HG03097 (cell line): ENCODE results near the gene STAT6.
"Not testable (repeated sequence)": the region's sequence is repeated elsewhere in the genome, so short reads cannot be mapped to it uniquely, and the experiment has no call there.

Experiments used
- ATAC-seq: cut with Tn5 transposase; IDR thresholded peaks from one replicate; pipeline ENCODE4 v1.9.1; 2021; ENCODE audit not compliant: unreplicated experiment, low FRiP score

The STAT6 gene

GRCh38 chr12:57127101-57127725 lies 16.1 kb upstream of the STAT6 start:
- ATAC-seq, result no peak

DNA sequence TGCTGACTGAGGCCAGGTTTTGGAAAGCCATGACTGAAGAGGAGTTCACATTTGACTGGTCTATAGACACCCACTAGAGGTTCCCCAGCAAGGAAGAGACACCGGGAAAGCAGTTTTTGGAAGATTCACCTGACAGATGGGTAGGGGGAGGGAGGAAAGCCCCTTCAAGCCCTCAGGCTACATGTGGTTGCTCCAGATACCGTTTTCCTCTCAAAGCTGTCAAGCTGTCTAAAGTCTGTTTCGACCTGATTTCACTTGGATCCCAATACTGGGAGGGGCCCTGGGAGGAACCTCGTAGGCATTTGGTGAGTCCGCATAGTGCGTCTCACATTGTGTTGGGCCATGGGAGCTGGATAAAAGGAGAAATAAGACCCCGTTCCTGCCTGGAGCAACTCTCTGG lies 15.4 kb upstream of the STAT6 start:
- no peak for ATAC-seq

- no peak for ATAC-seq
Observed at GRCh38 chr12:57126061-57126460, 14.9 kb upstream of the STAT6 start.

GRCh38 chr12:57124261-57124877 lies 13.2 kb upstream of the STAT6 start:
- no peak for ATAC-seq

- ATAC-seq, result no peak
Observed at GRCh38 chr12:57123813-57124212, 12.7 kb upstream of the STAT6 start.

GRCh38 chr12:57120718-57121117 lies 9.6 kb upstream of the STAT6 start:
- not testable (repeated sequence) for ATAC-seq

DNA sequence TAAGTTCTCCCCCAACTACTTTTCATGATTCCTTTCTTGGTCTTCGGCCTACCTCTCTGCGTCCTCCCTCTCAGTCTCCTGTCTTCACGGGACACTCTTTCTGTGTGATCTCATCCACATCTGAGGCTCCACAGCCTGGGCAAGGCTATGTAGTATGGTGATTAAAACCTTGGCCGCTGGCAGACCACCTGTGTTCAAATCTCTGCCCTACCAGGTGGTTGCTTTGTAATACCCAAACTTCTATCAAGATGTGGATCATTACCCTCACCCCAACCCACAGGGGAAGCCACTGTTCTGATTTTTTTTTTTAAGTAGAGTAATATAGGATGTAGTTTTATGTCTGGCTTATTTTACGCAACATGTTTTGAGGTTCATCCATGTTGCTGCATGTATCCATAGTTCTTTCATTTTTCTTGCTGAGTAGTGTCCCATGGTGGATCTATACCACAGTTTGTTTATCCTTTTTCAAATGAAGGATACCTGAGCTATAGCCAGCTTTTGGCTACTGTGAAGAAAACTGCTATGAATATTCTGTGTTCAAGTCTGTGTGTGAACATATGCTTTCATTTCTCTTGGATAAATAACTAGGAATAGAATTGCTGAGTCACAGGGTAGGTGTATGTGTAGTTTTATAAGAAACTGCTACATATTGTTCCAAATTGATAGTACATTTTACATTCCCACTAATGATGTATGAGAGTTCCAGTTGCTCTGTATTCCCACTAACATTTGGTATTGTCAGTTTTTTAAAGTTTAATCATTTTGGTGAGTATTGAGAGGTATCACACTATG lies 8.3 kb upstream of the STAT6 start:
- ATAC-seq, result no peak

GRCh38 chr12:57118711-57119271 lies 7.6 kb upstream of the STAT6 start:
- ATAC-seq, result no peak

- no peak for ATAC-seq
Observed at GRCh38 chr12:57116580-57117281, 5.6 kb upstream of the STAT6 start.

DNA sequence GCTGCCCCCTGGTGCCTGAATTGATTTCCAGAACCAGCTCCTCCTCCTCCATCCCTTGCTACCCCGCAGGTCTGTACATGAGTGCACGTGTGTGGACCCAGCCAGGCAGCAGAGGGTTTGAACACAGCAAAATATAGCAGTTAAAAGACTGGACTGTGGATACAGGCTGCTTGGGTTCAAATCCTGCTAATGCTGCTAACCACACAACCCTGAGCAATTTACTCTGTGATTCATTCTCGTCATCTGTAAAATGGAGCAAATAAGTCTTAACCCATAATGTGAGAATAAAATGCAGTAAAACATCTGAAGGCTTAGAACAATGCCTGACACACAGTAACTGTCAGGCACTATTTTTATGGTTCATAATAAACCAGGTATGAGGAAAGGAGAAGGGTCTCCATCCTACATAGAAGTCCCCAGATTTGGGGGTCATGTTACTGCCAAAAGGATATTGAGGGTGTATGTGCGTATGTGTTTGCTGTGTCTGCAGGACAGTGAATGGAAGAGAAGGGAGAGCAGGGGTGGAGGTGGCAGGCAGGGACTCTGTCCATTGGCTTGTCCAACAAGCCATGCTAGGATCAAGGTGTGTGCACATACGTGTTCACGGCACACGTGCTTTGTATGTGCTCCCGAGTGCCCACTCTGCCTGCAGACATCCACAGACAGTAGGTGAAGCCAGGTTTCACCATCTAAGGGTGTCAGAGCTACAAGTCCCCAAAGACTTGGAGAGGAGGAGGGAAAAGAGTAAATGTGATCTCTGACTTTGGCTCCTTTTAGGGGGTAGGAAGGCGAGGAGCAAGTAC lies 1.5 kb upstream of the STAT6 start:
- peak; percentile 42 for ATAC-seq

GRCh38 chr12:57110104-57111030 lies 795 bp downstream of the STAT6 start:
- peak; percentile 46 for ATAC-seq

DNA sequence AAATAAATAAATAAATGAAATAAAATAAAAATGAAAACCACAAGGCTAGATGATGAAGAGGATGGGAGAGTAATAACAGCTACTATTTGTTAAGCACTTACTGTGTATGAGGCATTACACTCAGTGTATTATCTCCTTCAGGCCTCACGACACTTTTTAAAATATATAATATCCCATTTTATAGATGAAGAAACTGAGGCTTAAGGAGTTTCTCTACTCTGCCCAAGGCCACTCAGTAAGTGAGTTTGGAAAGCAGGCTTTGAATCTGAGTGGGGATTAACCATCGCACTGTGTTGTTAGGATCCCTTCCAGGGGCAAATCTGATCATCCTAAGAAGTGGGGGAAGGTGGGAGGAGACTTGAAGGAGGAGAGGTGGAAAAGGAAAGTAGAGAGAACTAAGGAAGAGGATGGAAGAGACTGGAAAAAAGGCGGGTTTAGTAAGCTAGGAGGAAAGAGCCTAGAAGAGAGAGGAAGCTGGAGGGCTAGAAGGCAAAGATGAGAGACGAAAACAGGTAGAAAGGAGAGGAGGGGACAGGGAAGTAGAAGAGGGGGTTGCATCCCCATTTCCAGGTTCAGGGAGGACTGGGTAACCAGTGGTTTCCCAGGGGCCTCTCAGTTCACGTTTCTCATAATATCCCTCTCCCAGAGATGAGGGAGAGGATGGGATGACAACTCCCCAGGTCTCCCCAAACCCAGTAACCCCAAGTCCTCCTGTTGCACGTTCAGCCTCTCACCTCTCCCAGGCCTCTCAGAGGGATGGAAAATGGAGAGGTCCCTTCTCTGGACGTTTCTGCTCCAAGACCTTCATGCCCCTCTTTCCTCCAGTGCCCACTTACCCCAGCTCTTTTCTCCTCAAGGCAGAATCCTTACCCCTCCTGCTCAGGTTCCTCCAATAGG lies 1.7 kb downstream of the STAT6 start:
- no peak for ATAC-seq

DNA sequence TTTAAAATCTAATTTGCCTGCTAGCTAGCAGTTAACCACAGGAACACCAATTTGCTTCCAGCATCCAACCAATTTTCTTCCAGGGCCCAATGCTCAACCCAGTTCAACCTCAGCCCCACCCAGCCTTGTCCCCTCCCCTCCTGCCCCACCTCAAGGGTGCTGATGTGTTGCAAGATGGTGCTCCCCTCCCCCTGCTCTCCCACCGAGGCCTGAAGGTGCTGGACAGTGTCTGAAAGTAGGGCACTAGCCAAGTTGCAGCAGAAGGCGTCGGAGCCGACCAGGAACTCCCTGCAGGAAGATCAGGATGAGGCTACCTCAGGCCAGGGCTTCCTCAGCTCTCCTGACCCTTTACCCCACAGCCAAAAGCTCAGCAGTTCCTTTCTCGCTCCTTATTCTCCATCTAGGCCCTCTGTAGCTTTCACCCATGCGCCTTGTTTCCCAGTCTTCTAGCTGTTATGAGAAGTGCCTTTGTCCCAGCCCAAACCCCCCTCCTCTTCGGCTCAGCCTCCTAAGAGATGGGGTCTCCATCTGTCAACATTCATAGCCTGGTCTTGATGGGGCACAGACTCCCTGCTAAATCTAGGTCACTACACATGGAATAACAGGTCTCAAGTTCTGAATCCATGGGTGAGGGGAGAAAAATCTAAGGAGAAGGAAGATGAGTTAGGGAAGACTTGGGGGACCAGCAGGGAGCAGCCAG lies 3.6 kb downstream of the STAT6 start:
- ATAC-seq, result no peak

GRCh38 chr12:57106021-57106708 lies 5.0 kb downstream of the STAT6 start:
- ATAC-seq, result no peak

GRCh38 chr12:57105011-57105753 lies 6.0 kb downstream of the STAT6 start:
- ATAC-seq, result no peak

- ATAC-seq, result no peak
Observed at GRCh38 chr12:57104292-57104910, 6.8 kb downstream of the STAT6 start.
